GM12892 (cell line): Measurements from ENCODE around the gene CEP41.

Experiments used
- POLR2A ChIP-seq: IDR thresholded peaks from 2 replicates; pipeline ENCODE4 v1.6.1; 2011; ENCODE audit warnings: low read depth, low read length, control low read depth
- POLR2AphosphoS5 ChIP-seq: IDR thresholded peaks from 2 replicates; pipeline ENCODE4 v1.6.1; 2011; ENCODE audit warnings: low read depth, low read length, control low read depth
- TAF1 ChIP-seq: IDR thresholded peaks from 2 replicates; pipeline ENCODE4 v1.6.1; 2011; ENCODE audit warnings: low read depth, mild to moderate bottlenecking, control low read depth, low read length, borderline replicate concordance

- TF ChIP-seq POLR2AphosphoS5 (no peak), POLR2A (no peak), TAF1 (no peak)
Observed at GRCh38 chr7:130483031-130483430, 42.2 kb upstream of the CEP41 start.
